ENCODE measurements around the gene TMEM170A. TPM values are rescaled to one million over a fixed set of nuclear protein-coding genes. Genes with fewer than 3 reads are reported as not detected.
A peak's percentile ranks its signal among the peaks of the same experiment; 100 is the strongest.
"Not testable (repeated sequence)": the region's sequence is repeated elsewhere in the genome, so short reads cannot be mapped to it uniquely, and the experiment has no call there.

The TMEM170A gene
- total RNA-seq, 1 experiment from 2014 or later = 23.7 TPM

DNA sequence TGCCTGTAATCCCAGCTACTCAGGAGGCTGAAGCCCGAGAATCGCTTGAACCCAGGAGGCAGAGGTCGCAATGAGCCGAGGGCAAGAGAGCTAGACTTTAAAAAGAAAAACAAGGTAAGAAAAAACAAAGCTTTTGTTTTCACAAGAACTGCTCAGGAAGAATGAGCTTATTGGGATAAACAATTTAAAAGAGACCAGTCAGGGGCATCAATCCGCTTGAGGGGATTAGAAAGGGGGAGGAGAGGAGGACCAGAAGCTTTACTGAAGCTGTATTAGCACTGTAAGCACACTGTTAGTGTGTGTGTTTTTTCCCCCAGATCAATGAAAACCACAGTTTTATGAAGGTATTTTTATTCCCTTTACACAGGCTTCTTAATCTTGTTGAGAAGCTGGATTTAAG is 8.8 kb downstream of the TMEM170A start:
- H3K27me3 ChIP-seq (replicated peaks) = no peaks in the 10 kb centered on the region
- no peak for DNase-seq (ENCODE audit: low read depth in 1 of 2, low spot score in 2 of 2)
- no peaks in the 10 kb centered on the region for H3K9me3 ChIP-seq (replicated peaks)
- H3K4me1 ChIP-seq (replicated peaks) = no peaks in the 10 kb centered on the region
- H3K27ac ChIP-seq = no peak overlapping the region
- H3K4me3 ChIP-seq = no peak overlapping the region
- peaks cover 7% of the 10 kb centered on the region for H3K36me3 ChIP-seq

DNA sequence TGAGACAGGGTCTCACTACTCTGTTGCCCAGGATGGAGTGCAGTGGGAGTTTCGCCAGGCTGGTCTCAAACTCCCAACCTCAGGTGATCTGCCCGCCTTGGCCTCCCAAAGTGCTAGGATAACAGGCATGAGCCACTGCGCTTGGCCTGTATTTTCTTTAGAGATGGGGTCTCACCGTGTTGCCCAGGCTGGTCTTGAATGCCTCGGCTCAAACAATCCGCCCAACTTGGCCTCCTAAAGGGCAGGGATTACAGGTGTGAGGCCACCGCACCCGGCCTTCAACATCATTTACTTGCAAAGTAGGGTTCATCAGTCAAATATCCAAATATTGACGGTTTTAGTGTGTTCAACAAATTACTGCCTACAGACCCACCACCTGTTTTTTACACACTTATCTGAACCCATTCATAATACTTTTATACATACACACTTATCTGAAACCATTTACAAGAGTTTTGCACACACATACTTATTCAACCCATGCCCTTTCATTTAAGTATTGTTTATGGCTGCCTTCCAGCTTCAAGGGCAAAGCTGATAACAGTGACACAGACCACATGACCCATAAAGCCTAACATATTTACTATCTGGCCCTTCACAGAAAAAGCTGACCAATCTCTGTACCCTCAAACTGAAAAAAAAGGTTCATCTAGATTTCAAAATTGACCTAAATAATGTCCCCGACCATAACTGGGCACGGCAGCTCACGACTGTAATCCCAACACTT is 11.9 kb downstream of the TMEM170A start:
- Histone ChIP-seq H3K36me3 (peaks cover 16% of the 10 kb centered on the region), H3K27me3 (replicated peaks) (no peaks in the 10 kb centered on the region), H3K9me3 (replicated peaks) (no peaks in the 10 kb centered on the region), H3K4me1 (replicated peaks) (no peaks in the 10 kb centered on the region), H3K4me3 (no peak overlapping the region), H3K27ac (no peak overlapping the region)
- no peak for DNase-seq (ENCODE audit: low read depth in 1 of 2, low spot score in 2 of 2)

DNA sequence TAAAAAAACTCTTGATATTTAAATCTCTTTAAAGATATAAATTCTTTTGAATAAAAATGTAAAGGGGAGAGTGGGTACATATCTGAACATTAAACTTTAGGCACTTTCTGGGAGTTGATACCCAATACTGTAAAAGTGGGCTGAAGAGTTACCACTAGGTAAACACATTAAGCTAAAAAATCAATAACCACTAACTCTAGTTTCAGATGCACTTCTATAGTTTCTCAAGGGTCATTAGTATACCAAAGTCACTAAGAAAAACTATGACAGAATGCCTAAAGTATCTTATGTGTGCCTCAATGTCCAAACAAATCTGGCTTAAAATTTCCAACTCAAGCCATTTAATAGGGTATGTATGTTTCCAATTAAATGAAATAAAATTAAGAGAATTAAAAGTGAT is 18.1 kb downstream of the TMEM170A start:
- H3K4me3 ChIP-seq = no peak overlapping the region
- no peaks in the 10 kb centered on the region for H3K9me3 ChIP-seq (replicated peaks)
- H3K27me3 ChIP-seq (replicated peaks) = no peaks in the 10 kb centered on the region
- no peak overlapping the region for H3K27ac ChIP-seq
- no peak for DNase-seq (ENCODE audit: low read depth in 1 of 2, low spot score in 2 of 2)
- no peaks in the 10 kb centered on the region for H3K4me1 ChIP-seq (replicated peaks)
- peaks cover 23% of the 10 kb centered on the region for H3K36me3 ChIP-seq

DNA sequence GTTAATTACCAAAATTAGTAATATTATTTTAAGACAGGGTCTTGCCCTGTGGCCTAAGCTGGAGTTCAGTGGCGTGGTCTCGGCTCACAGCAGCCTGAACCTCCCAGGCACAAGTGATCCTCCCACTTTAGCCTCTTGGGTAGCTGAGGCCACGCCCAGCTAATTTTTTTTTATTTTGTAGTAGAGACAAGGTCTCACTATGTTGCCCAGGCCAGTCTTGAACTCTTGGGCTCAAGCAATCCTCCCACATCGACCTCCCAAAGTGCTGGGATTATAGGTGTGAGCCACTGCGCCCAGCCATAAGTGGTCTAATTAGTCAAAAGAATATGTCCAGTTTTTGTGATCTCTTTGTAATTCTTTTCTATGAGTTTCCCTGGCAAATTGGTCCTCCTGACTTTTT is 19.2 kb downstream of the TMEM170A start:
- no peak overlapping the region for H3K4me3 ChIP-seq
- no peak overlapping the region for H3K27ac ChIP-seq
- DNase-seq (ENCODE audit: low read depth in 1 of 2, low spot score in 2 of 2) = no peak
- H3K27me3 ChIP-seq (replicated peaks) = no peaks in the 10 kb centered on the region
- peaks cover 14% of the 10 kb centered on the region for H3K36me3 ChIP-seq
- H3K9me3 ChIP-seq (replicated peaks) = no peaks in the 10 kb centered on the region
- H3K4me1 ChIP-seq (replicated peaks) = no peaks in the 10 kb centered on the region

DNA sequence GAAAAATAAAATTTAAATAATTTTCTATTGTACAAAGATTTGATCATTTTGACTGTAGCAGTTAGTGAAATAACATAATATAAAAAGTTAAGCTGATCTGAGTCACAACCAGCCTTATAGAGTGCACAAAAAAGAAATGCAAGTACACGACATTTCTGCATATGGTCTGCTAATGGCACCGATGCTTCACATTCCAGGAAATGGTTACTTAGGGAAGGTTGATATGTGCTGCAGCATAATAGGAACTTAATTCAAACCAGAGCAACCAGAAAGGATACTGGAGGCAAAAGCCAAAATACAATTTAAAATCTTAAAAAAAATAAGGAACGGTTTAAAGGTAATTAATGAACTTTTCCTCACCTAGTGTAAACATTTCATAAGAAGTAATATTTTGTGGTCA is 21.2 kb downstream of the TMEM170A start:
- peaks cover 7% of the 10 kb centered on the region for H3K36me3 ChIP-seq
- H3K27ac ChIP-seq = no peak overlapping the region
- H3K4me1 ChIP-seq (replicated peaks) = no peaks in the 10 kb centered on the region
- no peaks in the 10 kb centered on the region for H3K9me3 ChIP-seq (replicated peaks)
- H3K27me3 ChIP-seq (replicated peaks) = no peaks in the 10 kb centered on the region
- H3K4me3 ChIP-seq = no peak overlapping the region
- no peak for DNase-seq (ENCODE audit: low read depth in 1 of 2, low spot score in 2 of 2)

DNA sequence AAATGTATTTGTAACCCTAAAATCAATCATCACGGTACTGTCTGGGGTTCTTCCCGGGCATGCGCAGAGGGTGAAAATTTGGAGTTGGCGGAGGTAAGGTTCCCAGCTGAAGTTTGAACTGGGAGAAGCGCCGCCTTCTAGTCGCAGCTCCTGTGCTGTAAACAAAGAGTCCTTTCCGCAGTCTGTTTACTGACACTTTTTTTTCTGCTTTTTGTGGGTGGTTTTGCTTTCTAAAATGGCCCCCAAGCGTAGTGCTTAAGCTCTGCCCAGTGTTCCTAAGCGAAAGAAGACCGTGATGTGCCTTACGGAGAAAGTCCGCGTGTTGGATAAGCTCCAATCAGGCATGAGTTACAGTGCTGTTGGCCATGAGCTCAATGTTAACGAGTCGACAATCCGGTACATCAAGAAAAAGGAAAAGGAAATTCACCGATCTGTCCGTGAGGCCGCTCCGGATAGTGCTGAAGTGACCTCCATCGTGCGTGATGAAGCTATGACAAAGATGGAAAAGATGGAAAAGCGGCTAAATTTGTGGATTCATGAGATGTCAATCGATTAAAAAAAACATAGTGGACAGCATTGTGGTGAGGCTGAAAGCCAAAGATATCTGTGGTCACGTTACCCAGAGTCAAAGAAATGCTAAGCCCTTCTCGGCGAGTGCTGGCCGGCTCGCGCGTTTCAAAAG is 30.6 kb downstream of the TMEM170A start:
- Histone ChIP-seq H3K9me3 (replicated peaks) (no peaks in the 10 kb centered on the region), H3K4me3 (peak overlapping the region; percentile 77), H3K36me3 (peaks cover 4% of the 10 kb centered on the region; the same call in 1 of the 2 replicates), H3K27ac (peak overlapping the region; percentile 92), H3K27me3 (replicated peaks) (no peaks in the 10 kb centered on the region), H3K4me1 (replicated peaks) (peaks cover 9% of the 10 kb centered on the region)
- DNase-seq (ENCODE audit: low read depth in 1 of 2, low spot score in 2 of 2) = peak; percentile 77 to 97

DNA sequence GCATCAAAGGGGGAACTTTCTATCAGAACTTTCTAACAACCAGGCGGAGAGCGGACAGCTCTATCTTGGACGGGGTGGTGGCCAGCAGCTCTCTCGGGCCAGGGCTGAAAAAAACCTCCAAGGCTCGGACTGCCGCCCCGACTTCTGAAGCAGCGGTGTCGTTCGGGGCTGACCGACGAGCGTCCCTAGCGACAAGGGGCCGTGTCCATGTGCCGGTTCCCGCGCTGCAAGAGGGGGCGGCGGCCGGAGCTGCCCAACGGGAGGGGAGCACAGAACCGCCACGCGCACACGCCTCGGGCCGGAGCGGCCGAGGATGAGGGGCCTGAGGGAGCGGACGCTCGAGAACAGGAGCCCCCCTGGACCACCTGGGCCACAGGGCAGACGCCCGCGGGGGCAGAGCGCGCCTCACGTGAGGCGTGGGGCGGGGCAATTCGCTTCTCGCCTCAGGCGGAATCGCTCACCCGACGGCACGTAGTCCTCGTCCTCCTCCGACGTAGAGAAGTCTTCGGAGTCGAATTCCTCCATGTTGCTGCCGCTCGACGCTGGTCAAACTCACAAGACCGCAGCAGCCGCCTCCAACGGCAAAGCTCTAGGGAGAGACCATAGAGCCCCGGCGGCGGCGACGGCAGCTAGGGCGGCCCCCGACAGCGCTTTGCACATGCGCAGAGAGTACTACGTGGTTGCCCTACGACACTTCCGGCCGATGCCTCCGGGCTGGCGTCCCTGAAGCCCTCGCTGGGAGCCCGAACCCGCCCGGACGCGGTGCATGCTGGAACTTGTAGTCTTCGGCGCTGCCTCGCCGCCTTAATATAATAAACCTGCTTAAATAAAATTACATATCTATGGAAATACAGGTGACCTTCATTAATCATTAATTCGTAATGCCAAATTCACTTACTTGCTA is 31.4 kb downstream of the TMEM170A start, which contains the start of gene CFDP1:
Gene CFDP1 (minus strand): TSS at position 676 of the 904 bp plus-strand sequence. CDS start 151 bp downstream, at position 525.
- peak; percentile 97 for DNase-seq (ENCODE audit: low read depth in 1 of 2, low spot score in 2 of 2)
- peaks cover 9% of the 10 kb centered on the region for H3K4me1 ChIP-seq (replicated peaks)
- peak within 1 kb of the TSS; percentile 92 for H3K27ac ChIP-seq
- H3K9me3 ChIP-seq (replicated peaks) = no peaks in the 10 kb centered on the region
- H3K4me3 ChIP-seq = peak within 1 kb of the TSS; percentile 77
- H3K36me3 ChIP-seq = peaks cover 4% of the 10 kb centered on the region; the same call in 1 of the 2 replicates
- H3K27me3 ChIP-seq (replicated peaks) = no peaks in the 10 kb centered on the region

DNA sequence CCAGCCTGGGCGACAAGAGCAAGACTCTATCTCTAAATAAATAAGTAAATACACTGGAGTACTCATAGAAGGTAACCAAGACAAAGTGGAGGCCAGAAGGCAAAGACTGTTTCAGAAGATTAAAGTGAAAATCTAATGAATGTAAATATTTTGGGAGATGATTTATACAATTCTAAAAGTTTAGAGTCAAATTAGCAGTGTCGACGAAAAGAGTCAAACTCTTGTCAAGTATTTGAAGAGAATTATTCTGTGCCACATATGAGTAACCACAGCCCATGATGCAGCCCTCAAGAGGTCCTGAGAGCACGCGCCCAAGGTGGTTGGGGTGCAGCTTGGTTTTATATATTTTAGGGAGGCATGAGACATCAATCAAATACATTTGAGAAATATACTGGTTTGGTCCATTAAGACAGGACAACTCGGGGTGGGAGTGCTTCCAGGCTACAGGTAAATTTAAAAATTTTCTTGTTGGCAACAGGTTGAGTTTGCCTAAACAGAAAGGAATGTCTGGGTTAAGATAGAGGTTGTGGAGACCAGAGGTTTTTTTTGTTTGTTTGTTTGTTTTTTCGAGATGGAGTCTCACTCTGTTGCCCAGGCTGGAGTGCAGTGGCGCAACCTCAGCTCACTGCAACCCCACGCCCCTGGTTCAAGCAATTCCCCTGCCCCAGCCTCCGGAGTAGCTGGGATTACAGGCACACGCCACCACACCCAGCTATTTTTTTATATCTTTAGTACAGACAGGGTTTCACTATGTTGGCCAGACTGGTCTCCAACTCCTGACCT is 34.7 kb downstream of the TMEM170A start:
- H3K4me3 ChIP-seq = no peak overlapping the region
- peaks cover 17% of the 10 kb centered on the region for H3K4me1 ChIP-seq (replicated peaks)
- H3K27ac ChIP-seq = no peak overlapping the region
- peaks cover 4% of the 10 kb centered on the region; the same call in 1 of the 2 replicates for H3K36me3 ChIP-seq
- DNase-seq (ENCODE audit: low read depth in 1 of 2, low spot score in 2 of 2) = no peak
- no peaks in the 10 kb centered on the region for H3K27me3 ChIP-seq (replicated peaks)
- H3K9me3 ChIP-seq (replicated peaks) = no peaks in the 10 kb centered on the region

DNA sequence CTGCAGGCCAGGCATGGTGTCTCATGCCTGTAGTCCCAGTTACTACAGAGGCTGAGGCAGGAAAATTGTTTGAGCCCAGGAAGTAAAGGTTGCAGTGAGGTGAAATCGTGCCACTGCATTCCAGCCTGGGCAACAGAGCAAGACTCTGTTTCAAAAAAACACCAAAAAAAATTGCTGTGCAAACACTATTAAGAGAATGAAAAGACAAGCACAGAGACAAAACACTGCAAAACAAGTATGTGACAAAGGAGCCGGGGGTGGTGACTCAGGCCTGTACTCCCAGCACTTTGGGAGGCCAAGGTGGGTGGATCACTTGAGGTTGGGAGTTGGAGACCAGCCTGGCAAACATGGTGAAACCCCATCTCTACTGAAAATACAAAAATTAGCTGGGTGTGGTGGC is 38.0 kb downstream of the TMEM170A start:
- H3K27ac ChIP-seq; H3K4me3 ChIP-seq; H3K4me1 ChIP-seq (replicated peaks); H3K9me3 ChIP-seq (replicated peaks); H3K27me3 ChIP-seq (replicated peaks); H3K36me3 ChIP-seq: not testable (repeated sequence)
- DNase-seq (ENCODE audit: low read depth in 1 of 2, low spot score in 2 of 2) = peak; percentile 32 to 65

DNA sequence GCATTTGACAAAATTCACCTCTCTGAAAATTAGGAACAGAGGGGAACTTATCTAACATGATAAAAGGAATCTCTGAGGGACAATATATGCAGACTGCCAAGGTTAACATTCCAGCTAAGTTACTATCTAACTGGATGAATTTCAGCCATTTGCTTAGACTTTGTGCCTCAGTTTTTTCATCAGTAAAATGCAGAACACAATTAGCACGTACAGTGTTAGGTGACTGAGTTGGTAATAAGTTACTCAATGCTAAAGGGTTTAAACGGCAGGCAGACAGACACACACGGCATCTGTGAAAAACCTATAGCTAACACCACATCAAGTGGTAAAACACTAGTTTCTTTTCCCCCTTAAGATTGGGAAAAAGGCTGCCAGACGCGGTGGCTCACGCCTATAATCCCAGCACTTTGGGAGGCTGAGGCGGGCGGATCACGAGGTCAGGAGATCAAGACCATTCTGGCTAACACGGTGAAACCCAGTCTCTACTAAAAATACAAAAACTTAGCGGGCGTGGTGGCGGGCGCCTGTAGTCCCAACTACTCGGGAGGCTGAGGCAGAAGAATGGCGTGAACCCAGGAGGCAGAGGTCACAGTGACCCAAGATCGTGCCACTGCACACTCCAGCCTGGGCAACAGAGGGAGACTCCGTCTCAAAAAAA is 40.3 kb downstream of the TMEM170A start:
- not testable (repeated sequence) for H3K9me3 ChIP-seq (replicated peaks); H3K4me3 ChIP-seq; H3K36me3 ChIP-seq; H3K27ac ChIP-seq; H3K4me1 ChIP-seq (replicated peaks); H3K27me3 ChIP-seq (replicated peaks); DNase-seq (ENCODE audit: low read depth in 1 of 2, low spot score in 2 of 2)

DNA sequence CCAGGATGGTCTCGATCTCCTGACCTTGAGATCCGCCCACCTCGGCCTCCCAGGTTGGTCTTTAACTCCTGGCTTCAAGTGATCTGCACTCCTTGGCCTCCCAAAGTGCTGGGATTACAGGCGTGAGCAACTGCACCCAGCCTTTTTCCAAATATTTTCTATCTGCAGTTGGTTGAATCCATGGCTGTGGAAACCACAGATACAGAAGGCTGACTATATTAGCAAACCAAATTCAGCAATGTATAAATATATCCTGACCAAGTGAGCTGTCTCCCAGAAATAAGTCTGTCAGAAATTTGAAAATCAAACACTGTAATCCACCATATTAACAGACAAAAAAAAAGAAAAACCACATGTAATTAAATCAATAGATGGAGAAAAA is 40.8 kb downstream of the TMEM170A start:
- no peaks in the 10 kb centered on the region for H3K9me3 ChIP-seq (replicated peaks)
- H3K4me3 ChIP-seq = no peak overlapping the region
- no peaks in the 10 kb centered on the region for H3K36me3 ChIP-seq
- H3K4me1 ChIP-seq (replicated peaks) = peaks cover 9% of the 10 kb centered on the region
- DNase-seq (ENCODE audit: low read depth in 1 of 2, low spot score in 2 of 2) = no peak
- H3K27me3 ChIP-seq (replicated peaks) = no peaks in the 10 kb centered on the region
- no peak overlapping the region for H3K27ac ChIP-seq

DNA sequence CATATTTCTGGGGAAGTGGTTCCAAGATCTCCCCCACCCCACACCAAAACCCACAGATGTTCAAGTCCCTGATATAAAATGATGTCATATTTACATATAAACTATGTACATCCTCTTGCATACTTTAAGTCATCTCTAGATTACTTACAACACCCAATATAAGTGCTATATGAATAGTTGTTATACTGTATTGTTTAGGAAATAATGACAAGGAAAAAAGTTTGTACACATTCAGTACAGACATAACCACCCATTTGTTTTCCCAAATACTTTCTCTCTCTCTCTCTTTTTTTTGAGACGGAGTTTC is 42.7 kb downstream of the TMEM170A start:
- no peaks in the 10 kb centered on the region for H3K9me3 ChIP-seq (replicated peaks)
- DNase-seq (ENCODE audit: low read depth in 1 of 2, low spot score in 2 of 2) = no peak
- no peak overlapping the region for H3K27ac ChIP-seq
- peaks cover 20% of the 10 kb centered on the region for H3K4me1 ChIP-seq (replicated peaks)
- H3K4me3 ChIP-seq = no peak overlapping the region
- no peaks in the 10 kb centered on the region for H3K27me3 ChIP-seq (replicated peaks)
- no peaks in the 10 kb centered on the region for H3K36me3 ChIP-seq

Data from SJSA1 (cell line).